ENCODE measurements around the gene HHLA2. TPM values are rescaled to one million over a fixed set of nuclear protein-coding genes. Genes with fewer than 3 reads are reported as not detected.
"Not testable (repeated sequence)": the region's sequence is repeated elsewhere in the genome, so short reads cannot be mapped to it uniquely, and the experiment has no call there.

Gene HHLA2
- total RNA-seq, 2 donors from 2014 or later, result 57.9 to 192 TPM

GRCh38 chr3:108285176-108285575, 11.2 kb upstream of the HHLA2 start:
- no peak overlapping the region for H3K4me3 ChIP-seq
- no peak for DNase-seq
- intact Hi-C loops (cut with DNase I), result no loop called here
- TF ChIP-seq CTCF (IDR thresholded peaks at IDR 0.05), result no peak
- no peaks in the 10 kb centered on the region for H3K9me3 ChIP-seq
- no peaks in the 10 kb centered on the region for H3K36me3 ChIP-seq
- no peaks in the 10 kb centered on the region for H3K4me1 ChIP-seq
- no peaks in the 10 kb centered on the region for H3K27me3 ChIP-seq
- no peak overlapping the region for H3K27ac ChIP-seq
- no peak overlapping the region for H3K9ac ChIP-seq (ENCODE audit: low read depth in 2 of 2, low read length in 2 of 2)

- H3K9me3 ChIP-seq, result no peaks in the 10 kb centered on the region
- H3K9ac ChIP-seq (ENCODE audit: low read depth in 2 of 2, low read length in 2 of 2), result no peak overlapping the region
- H3K4me3 ChIP-seq, result no peak overlapping the region
- TF ChIP-seq CTCF (IDR thresholded peaks at IDR 0.05), result no peak
- no peak overlapping the region for H3K27ac ChIP-seq
- no peak for DNase-seq
- intact Hi-C loops (cut with DNase I), result no loop called here
- H3K36me3 ChIP-seq, result no peaks in the 10 kb centered on the region
- no peaks in the 10 kb centered on the region for H3K27me3 ChIP-seq
- H3K4me1 ChIP-seq, result no peaks in the 10 kb centered on the region
Measured at GRCh38 chr3:108287146-108287545, 9.2 kb upstream of the HHLA2 start.

- H3K27me3 ChIP-seq; H3K27ac ChIP-seq; H3K36me3 ChIP-seq; H3K4me1 ChIP-seq; DNase-seq; H3K9ac ChIP-seq (ENCODE audit: low read depth in 2 of 2, low read length in 2 of 2); intact Hi-C loops (cut with DNase I); H3K9me3 ChIP-seq; H3K4me3 ChIP-seq: not testable (repeated sequence)
Measured at GRCh38 chr3:108288193-108288592, 8.2 kb upstream of the HHLA2 start.

GRCh38 chr3:108289159-108289558, 7.2 kb upstream of the HHLA2 start:
- no peak for TF ChIP-seq CTCF (IDR thresholded peaks at IDR 0.05)
- Histone ChIP-seq H3K36me3 (no peaks in the 10 kb centered on the region), H3K9me3 (no peaks in the 10 kb centered on the region), H3K4me1 (peaks cover 7% of the 10 kb centered on the region), H3K27ac (no peak overlapping the region), H3K4me3 (no peak overlapping the region), H3K9ac (ENCODE audit: low read depth in 2 of 2, low read length in 2 of 2) (no peak overlapping the region), H3K27me3 (no peaks in the 10 kb centered on the region)
- DNase-seq, result no peak
- intact Hi-C loops (cut with DNase I), result no loop called here

GRCh38 chr3:108292450-108292849, 3.9 kb upstream of the HHLA2 start:
- Histone ChIP-seq H3K4me3 (no peak overlapping the region), H3K9ac (ENCODE audit: low read depth in 2 of 2, low read length in 2 of 2) (no peak overlapping the region), H3K36me3 (no peaks in the 10 kb centered on the region), H3K27ac (no peak overlapping the region), H3K27me3 (no peaks in the 10 kb centered on the region), H3K9me3 (no peaks in the 10 kb centered on the region), H3K4me1 (peaks cover 7% of the 10 kb centered on the region)
- no peak for DNase-seq
- TF ChIP-seq CTCF (IDR thresholded peaks at IDR 0.05), result no peak
- intact Hi-C loops (cut with DNase I), result no loop called here

GRCh38 chr3:108292905-108293328, 3.4 kb upstream of the HHLA2 start:
- Histone ChIP-seq H3K27me3 (no peaks in the 10 kb centered on the region), H3K27ac (no peak overlapping the region), H3K9ac (ENCODE audit: low read depth in 2 of 2, low read length in 2 of 2) (no peak overlapping the region), H3K36me3 (no peaks in the 10 kb centered on the region), H3K4me1 (peaks cover 7% of the 10 kb centered on the region), H3K9me3 (no peaks in the 10 kb centered on the region), H3K4me3 (no peak overlapping the region)
- DNase-seq, result no peak
- intact Hi-C loops (cut with DNase I), result no loop called here
- no peak for TF ChIP-seq CTCF (IDR thresholded peaks at IDR 0.05)

All from colonic mucosa (tissue), 4 donors.